GM19328 (cell line): Measurements from ENCODE around the gene FMN1.

Experiments
- ATAC-seq: cut with Tn5 transposase; IDR thresholded peaks from one replicate; pipeline ENCODE4 v1.9.1; 2021; ENCODE audit warnings: mild to moderate bottlenecking, moderate library complexity; ENCODE audit not compliant: unreplicated experiment

FMN1 gene

DNA sequence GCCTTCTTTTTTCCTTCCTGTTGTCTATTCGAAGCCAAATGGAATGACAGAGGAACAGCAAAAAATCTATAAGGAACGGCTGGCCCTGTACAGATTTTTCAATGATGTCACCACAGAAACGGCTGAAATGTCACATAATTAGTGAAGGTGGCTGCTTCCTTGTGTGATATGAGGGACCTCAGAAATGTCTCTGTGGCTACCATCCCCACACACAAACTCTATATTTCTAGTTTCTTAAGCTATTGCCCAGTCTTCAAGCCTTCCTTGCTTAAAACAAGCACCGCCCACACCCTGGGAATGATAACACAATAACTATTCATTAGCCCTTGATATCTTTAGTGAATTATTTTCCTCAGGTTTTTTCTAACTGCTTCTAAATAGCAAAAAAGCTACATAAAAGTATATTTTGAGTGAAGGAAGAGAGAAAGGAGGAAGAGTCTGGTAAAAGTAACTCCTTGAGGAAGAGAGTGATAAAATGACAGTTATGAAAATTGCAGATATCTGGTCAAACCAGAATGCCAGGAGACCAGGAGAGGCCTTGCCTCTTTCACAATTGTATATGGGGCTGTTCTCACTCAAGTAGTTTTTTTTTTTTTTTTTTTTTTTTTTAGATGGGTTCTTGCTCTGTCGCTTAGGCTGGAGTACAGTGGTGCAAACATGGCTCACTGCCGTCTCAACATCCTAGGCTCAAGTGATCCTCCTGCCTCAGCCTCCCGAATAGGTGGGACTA lies 38.7 kb downstream of the FMN1 start:
- no peak for ATAC-seq

DNA sequence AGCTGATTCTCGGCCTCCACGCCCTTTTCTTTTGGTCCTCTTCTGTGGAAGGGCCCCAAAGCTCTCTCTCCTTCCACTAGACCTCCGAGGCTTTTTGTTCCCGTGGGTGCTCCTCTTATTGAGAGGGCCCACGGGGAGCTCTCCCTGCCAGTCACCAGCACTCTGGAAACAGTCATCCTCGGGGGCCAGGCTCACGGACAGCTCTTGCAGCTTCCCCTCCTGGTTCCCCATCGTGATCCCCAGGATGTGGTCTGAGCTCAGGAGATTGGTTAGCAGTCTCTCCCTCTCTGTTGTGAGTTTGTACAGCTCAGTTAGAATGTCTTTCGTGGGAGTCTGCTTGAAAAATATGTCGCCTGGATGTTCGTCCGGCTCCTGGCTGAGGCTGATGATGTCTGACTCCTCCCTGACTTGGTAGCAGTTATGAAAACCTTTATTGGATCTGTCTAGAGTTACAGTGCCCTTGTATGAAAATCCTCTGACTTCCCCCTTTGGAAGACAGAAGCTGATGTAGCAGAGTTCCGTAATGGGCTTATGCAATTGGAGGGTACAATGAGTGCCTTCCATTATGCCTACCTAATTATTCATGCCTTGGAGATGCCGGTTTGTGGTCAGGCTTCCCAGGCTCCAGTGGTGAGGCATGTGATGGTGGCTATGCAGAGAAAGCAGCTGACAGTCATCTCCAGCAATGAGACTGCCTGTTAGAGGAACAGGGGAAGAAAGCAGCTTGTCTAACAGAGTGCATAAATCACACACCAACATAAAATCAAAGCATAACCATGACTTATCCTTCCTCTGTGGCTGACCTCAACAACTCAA lies 40.0 kb downstream of the FMN1 start:
- ATAC-seq: no peak

DNA sequence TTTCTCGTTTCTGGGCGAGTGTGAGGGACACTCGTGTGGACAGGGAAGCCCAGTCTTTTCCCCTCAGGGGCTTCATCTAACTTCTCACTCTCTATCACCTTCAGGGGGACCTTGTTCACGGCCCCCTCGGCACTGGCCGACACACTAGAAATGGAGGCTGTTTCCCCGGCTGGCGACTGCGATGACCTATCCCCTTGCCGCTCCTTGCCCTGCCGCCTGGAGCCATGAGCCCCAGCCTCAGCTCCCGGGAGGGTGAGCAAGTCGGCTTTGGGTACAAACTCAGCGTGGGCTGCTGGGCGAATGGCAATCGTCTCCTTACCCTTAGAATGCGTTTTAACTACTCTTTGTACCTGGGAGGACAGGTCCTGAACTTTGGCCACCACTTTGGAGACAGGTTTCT lies 41.0 kb downstream of the FMN1 start:
- ATAC-seq: no peak

DNA sequence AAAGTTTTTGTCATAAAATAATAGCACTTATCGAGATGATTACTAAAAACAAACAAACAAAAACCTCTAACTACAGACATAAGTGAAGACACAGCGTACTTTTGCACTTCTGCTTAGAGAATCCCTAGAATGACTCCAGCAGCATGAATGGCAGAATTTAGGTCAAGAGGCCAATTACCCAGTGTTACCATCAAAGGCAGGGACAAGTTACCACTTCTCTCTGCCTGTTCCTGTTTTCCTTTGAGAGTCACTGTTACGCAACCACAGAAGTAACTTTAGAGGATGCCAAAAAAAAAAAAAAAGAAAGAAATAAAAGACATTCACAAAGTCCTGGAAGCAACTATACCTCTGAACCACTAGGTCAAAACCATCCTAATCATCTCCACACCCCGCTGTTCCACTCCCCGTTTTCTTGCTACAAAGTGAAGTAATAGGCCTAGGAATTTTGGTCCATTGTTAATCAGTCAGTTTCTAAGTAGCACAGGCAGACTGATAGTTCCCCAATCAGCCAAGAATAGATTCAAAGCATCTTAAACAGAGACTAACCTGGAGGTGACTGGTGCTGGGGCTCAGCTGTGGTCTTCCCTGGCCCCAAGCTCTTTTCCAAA lies 41.9 kb downstream of the FMN1 start:
- ATAC-seq: no peak

DNA sequence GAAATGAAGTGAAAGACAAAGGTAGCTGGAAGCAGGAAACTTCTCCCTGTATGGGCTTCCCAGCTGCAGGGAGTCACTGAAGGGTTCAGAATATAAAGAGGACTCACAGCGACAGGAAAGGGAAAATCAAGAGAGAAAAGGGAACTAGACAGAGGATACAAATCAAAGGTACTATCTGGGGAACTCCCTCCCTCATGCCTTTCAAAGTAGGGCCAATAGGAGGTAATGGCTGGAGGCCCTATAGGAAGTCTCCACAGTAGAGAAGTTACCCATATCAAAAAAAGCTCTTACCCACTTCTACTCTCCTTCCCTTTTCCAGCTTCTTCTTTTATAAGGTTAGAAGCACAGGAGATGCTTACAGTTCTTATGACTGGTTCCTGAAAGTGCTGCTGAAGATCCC lies 43.5 kb downstream of the FMN1 start:
- ATAC-seq: no peak

DNA sequence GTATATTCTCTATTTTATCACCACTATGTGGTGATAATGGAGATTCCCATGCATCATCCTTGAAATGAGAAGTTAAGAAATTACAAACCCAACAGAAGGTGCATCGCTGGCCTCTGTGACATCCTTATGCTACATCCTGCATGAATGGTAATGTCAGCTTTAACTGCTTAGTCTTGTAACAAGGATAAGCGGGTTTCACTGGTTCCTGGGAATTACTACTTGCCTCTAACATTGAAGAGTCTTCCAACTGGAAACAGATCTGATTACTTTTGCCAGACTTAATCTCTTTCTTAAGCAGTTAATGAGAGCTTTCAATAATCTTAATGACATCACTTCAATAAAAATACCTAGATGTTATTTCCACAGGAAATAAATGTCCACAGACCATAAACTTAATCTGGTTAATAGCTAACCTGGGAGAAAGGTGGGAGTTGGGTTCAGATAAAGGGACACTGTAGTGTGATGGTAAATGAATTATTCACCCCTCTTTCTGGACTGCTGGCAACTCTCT lies 44.0 kb downstream of the FMN1 start:
- ATAC-seq: no peak

DNA sequence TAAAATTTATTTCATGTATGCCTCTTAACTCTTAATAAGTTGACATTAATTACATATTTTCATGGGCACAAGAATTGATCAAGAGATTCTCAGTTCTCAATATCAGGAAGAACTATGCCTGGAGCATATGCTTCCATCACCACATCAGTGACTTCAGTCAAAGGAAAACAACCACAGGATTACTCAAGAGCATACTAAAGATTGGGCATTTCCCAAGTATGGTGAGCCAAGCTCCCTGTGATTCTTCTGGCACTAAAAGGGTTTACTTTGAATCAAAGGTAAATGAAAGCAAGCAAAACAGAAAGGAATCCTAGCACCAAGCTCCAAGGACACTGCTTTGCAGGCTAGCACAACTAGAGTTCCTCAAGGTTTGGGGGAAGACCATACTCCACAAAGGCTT lies 44.6 kb downstream of the FMN1 start:
- ATAC-seq: no peak

DNA sequence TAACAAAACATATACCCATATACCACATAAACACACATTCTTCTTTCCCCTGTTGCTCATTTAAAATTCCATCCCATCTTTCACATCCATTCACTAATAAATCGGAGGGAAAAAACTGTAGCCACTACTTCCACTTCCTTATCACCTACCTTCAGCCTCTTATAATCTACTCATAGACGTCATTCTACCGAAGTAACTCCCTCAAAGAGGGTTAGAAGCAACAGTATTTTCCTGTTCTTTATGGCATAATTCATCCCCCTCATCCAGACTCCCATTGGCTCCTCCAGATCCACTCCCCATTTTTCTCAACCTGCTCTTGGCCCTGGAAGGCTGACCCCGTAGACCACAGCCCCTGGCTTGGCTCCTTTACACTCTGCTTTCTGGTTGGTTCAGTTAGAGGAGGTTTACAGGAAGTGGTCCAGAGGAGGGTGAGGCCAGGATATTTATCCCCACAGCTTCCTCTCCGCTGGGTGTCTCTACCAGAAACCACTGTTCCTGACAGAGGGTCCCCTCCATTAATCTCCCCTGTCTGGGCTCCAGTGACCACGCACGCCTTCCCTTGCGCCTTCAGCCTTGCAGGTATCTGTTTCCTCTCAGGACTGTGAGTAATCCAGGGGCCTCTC lies 46.3 kb downstream of the FMN1 start:
- no peak for ATAC-seq

DNA sequence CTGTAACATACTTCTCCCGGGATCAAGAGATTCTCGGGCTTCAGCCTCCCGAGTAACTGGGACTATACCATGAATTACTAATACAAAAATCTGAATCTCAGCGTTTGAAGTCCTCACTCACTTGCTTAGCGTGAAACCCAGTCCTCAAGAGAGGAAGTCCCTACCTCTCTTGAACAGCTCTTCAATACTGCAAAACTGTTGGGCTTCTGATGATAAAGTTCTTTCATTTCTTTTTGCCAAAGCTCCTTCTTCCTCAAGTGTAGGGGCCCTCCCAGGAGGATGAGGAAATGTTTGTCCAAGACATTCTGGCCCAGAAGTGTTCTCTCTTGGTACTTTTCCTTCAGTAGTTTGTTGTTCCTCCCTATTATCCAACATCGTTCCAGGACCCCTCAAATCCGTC lies 48.5 kb downstream of the FMN1 start:
- no peak for ATAC-seq

DNA sequence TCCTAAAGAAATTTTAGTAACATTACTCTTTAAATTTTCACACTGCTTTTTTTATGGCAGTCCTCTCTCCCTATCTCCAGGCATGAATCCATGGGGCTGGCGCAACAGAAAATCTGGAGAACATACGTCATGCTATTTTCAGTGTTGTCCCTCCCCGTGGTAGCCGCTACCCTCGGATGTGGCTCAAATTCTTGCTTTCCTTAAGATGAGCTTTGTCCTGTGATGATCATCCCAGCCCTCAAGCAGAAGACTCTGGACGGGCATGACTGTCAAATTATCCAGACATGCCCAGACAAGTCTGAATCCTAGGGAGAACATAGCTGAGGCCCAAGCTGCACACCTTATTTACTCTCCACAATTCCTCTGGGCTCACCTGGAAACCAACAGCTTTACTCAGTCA lies 49.1 kb downstream of the FMN1 start:
- no peak for ATAC-seq

DNA sequence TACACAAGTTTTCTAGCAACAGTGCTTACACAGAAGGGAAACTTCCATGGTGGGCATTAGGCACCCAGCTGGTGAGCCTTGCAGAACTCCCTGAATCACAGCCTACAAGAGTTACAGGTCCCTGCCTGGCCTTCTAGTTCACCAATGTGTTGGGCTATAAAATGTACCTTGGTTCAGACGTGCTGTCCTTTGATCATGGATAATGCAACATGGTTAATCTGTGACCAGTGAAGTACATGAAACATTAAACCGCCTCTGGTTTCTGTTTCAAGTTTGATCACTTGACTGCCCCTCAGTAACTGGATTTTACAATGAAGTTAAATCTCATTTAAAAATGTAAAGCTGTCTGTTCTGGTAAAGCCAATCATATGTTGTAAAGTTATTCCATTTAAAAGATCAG lies 51.8 kb downstream of the FMN1 start:
- ATAC-seq: no peak

DNA sequence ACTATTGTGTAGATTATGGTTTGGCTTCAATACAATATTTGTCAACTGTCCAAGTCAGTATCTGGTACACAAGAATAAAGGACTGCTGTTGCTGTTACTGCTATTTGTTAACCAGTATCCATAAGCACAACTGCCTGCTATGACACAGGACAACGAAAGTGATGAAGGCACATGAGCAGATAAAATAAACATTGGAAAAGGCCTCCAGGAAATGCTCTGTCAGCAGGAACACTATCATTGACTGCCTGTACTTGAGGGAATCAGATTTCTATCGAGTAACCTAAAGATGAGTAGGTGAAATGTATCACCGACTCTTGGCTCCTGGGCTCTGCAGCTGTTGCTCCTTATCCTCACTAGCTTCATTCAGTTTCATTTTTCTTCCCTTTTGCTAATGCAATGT lies 56.5 kb downstream of the FMN1 start:
- no peak for ATAC-seq

DNA sequence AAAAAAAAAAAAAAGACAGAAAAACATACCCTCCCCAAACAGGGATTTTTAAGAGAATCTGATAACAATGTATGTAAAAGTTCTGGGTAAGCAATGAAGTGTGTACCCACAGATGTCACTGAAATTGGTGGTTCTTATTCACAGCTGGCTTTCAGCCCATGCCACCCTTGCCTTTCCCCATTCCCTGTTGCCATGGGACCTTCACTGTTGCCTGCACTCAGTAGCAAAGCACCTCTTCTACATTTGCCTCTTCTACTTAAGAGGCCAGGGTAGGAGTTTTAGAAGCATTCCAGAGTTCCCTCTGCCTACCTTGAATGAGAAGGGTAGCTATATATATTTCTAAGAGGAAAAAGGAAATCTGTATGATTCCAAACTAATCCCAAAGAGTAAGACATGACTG lies 57.4 kb downstream of the FMN1 start:
- no peak for ATAC-seq

DNA sequence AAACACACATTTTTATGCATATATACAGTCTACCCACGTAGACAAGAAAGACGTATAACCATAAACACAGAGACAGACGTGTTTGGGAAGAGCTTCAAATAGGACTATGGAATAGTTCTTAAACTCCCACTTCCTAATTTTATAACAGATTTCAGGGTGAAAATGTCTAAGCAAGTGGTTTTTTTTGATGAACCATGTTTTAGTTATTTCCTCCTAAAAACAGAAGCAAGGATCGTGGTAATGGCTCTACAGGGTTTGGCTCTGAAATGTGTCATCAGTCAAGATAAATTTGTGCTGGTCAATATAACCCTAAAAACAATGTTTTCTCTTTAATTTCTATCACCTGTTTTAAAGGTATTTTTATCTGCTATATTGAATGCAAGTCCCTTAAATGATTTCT lies 58.2 kb downstream of the FMN1 start:
- ATAC-seq: no peak

DNA sequence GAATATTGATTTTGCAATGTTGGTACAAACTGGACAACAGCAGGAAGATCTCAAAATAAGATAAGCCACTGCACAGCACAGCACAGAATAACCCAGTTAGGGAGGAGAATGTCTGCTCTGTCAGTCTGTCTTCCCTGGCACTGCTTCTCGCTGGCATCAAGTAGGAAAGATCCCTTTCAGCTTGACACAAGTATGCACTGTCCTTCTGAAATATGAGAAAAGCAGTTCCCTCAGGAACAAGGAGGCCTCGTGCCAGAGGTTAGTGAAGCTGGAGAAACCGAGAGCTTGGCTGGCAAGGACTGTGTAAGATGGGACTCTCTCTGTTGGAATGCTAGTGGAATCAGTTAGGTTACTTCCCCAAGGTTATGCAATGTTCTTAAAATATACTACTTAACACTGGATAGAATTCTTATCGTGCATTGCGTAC lies 59.1 kb downstream of the FMN1 start:
- no peak for ATAC-seq

DNA sequence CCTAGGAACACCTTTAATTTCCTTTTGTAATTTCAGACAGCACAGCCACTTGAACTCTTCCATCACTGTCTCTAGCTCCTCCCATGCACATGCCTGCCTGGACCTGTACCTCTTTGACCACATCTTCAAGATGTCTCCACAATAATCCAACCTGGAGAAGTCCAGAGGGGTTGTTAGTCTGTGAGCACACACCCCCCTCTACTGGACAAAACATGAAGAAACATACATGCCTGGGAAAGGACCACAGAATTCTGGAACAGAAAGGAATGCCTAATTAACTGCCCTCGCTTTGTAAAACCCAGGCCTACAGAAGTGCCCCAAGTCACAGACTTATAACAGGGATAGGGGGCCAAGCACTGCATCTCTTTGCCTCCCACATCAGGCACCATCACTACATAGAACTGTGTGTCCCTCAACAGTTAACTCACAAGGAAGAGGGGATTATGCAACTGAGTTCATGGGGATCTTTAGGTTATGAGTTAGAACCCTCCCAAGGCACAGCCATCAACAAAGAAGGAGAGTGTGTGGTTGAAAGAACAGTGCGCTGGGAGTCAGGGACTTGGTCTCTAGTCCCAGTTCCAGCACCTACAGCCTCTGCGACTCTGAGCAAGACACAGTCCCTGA lies 61.7 kb downstream of the FMN1 start:
- no peak for ATAC-seq

DNA sequence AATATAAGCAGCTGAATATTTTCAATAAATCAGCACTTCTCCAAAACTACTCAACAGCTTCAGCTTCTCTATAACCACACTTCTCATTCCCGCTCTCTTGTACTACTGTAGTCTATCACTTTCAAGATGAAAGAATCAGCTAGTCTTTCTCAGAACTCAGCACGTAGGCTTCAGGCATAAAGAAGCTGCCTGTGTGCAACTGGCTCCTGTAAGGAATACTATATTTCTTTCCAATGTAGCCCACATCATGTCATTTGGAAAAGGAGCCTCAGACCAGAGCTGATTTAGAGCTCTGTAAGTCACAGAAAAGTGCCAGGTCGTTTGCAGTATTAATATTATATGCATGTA lies 62.3 kb downstream of the FMN1 start:
- no peak for ATAC-seq

DNA sequence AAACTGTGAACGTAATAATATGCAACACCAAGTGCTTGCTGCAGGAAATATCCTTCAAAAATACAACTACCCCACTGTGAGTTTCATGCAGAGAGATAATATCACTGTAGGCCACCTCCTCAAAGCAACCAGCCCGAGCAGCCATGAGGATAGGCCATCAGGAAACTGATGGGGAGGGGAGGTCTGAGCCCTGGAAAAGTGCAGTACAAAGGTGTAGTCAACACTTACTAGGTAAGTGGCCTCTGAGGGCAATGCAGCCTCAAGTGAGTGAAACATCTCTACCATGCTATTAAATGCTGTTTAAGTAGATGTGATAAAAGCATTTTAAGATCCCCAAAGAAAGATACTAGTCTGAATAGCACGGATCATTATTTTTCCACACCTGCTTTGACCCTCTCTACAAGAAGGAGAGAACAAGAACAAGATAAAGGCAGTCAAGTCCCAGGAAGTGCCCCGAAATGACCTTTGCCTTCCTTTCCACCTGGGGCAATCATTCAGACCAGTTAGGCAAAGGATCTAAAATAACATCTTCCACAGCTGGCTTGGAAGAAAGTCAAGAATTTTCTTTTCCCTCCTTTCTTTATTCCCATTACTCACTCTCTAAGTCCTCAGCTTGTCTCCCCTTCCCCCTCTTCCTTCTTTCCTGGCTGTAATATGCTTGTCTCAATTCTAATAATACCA lies 62.8 kb downstream of the FMN1 start:
- no peak for ATAC-seq

DNA sequence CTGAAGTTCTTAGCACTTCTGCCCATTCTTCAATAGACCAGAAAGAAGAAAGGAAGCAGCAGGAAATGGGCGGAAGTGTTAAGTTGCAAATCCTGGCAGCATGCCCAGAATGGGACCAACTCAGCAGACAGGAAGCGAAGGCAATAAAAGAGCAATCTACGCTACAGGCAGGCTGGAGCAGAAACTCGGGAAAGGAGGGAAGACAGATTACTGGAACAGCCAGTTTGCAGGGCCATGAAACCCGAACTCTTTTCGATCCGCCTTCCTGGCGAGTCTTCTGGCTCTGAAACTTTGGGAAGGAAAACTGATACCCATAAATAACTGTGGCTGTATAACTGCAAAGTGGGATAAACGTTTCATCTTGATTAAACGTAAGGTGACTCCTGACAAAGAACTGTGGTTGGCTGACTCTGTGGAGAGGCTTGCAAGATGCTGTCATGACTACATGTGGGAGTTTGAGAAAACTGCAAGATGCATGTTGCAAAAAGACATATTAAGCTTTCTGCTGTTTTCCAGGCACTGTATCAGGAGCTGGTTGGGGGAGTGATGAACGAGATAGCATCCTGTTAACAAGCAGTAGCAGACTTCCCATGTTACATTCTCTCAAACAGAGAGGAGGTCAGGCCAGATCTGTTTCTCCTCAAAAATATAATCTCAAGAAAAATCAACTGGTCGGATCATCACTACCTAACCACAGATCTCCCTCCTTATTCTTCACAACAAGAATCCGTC lies 67.8 kb downstream of the FMN1 start:
- ATAC-seq: no peak
